Loucy (cell line): Measurements from ENCODE around the gene UBE2QL1.

Experiments
- EZH2phosphoT487 ChIP-seq: fragments of 200-600 bp; IDR thresholded peaks from 2 replicates; pipeline ENCODE4 v1.6.1; 2018; ENCODE audit warnings: antibody characterized with exemption, mild to moderate bottlenecking, moderate library complexity, borderline replicate concordance
- TF ChIP-seq, protein P1 (sequence below): fragments of 200-600 bp; sonication (generic); conservative IDR thresholded peaks from 2 replicates; pipeline ENCODE4 v1.5.1; 2014; ENCODE audit warnings: mild to moderate bottlenecking, antibody characterized with exemption, low read length

DNA sequence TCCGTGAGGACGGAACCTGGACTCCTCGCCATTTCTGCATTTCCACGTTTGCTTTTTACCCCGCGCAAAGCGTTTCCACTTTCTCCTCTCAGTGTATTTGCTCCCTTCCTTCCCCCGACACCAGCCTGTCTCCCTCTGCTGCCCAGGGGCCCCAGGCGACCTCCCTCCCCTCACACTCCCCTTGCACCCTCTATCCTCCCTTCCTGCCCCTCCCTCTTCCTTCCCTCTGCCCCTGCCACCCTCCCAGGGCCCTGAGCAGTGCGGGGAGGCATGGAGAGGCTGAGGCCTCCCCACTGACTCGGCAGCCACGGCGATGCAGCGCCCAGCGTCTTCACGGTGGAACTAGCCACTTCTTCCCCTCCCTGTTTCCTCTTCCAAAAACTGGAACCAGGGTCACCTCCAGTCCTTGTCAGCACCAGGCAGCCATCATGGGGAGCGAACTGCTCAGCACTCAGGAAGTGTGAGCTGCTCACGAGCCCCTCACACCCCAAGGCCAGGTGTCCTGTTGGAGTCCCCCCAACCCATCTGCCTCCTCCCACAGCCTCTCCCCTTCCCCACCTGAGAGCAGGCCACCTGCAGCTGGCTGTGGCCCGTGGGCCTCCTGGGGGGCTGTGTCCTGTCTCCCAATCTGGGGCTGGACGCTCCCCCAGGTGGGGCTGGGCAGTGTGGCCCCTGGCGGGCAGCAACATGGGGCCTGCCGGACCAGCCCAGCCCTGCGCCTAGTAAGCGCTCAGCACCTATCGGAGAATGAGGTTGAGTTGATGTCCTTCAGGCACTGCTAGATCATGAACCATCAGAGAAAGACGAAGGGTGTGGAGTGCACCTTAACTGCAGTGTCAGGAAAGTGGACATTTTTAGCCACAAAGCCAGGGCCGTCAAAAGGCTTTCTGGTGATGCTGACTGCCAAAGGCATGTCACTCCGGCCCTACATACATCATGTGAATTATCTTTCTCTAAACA lies 17.5 kb downstream of the UBE2QL1 start:
- TF ChIP-seq, protein P1, sequence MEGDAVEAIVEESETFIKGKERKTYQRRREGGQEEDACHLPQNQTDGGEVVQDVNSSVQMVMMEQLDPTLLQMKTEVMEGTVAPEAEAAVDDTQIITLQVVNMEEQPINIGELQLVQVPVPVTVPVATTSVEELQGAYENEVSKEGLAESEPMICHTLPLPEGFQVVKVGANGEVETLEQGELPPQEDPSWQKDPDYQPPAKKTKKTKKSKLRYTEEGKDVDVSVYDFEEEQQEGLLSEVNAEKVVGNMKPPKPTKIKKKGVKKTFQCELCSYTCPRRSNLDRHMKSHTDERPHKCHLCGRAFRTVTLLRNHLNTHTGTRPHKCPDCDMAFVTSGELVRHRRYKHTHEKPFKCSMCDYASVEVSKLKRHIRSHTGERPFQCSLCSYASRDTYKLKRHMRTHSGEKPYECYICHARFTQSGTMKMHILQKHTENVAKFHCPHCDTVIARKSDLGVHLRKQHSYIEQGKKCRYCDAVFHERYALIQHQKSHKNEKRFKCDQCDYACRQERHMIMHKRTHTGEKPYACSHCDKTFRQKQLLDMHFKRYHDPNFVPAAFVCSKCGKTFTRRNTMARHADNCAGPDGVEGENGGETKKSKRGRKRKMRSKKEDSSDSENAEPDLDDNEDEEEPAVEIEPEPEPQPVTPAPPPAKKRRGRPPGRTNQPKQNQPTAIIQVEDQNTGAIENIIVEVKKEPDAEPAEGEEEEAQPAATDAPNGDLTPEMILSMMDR = no peak
- no peak for TF ChIP-seq EZH2phosphoT487
